HEK293 (cell line): ENCODE measurements around the gene NCKAP5L.
A peak's percentile ranks its signal among the peaks of the same experiment; 100 is the strongest.

Source experiments
- CTCF ChIA-PET: fragments of 350-600 bp; formaldehyde crosslinking; extraction: SDS; loops from one replicate; lab custom pipeline; 2021; ENCODE audit warnings: antibody characterized with exemption; lab: Yijun Ruan, JAX
- POLR2A ChIA-PET: fragments of 300-600 bp; formaldehyde crosslinking; extraction: SDS; loops from one replicate; lab custom pipeline; 2020; ENCODE audit warnings: antibody characterized with exemption, inconsistent platforms; lab: Yijun Ruan, JAX
- H3K27ac ChIP-seq: fragments of 200-500 bp; sonication (Bioruptor generic); 2 replicates; pipeline ENCODE4 v1.5.1; 2014; ENCODE audit warnings: low read depth, low read length, control low read depth, inconsistent platforms; ENCODE audit errors: extremely low read depth
- H3K36me3 ChIP-seq, 2 experiments: fragments of 200-500 bp in 1 of 2; sonication (Bioruptor generic) in 1 of 2; 1 replicate in 1 of 2; 2 replicates in 1 of 2; pipeline ENCODE4 v1.5.1; 2014 to 2017; ENCODE audit warnings: inconsistent platforms in 2 of 2, low read length in 2 of 2; ENCODE audit not compliant: control insufficient read depth in 2 of 2, insufficient read depth in 1 of 2
- H3K4me1 ChIP-seq: fragments of 200-500 bp; sonication (Bioruptor generic); 2 replicates; pipeline ENCODE4 v1.5.1; 2014; ENCODE audit warnings: mild to moderate bottlenecking, low read length, inconsistent platforms; ENCODE audit not compliant: control insufficient read depth, insufficient read depth
- H3K4me3 ChIP-seq: 2 replicates; pipeline ENCODE4 v1.5.1; 2011; ENCODE audit warnings: low read depth, mild to moderate bottlenecking, control low read depth, low read length, moderate library complexity
- H3K9me3 ChIP-seq: fragments of 200-500 bp; sonication (Bioruptor generic); 2 replicates; pipeline ENCODE4 v1.5.1; 2014; ENCODE audit warnings: low read depth, low read length, inconsistent platforms; ENCODE audit not compliant: control insufficient read depth, insufficient read depth
- BCL11A ChIP-seq: fragments of 450-650 bp; formaldehyde crosslinking; IDR thresholded peaks from 2 replicates; pipeline ENCODE4 v1.5.1; 2016; ENCODE audit warnings: low read depth, missing biosample characterization, missing genetic modification characterization
- MEIS1 ChIP-seq: sonication (generic); formaldehyde crosslinking; IDR thresholded peaks from 2 replicates; pipeline ENCODE4 v1.8.1; 2022; ENCODE audit warnings: missing genetic modification reagents, mild to moderate bottlenecking, borderline replicate concordance
- MYNN ChIP-seq: fragments of 450-650 bp; formaldehyde crosslinking; IDR thresholded peaks from 2 replicates; pipeline ENCODE4 v1.5.1; 2016; ENCODE audit warnings: missing biosample characterization, missing genetic modification characterization, borderline replicate concordance
- OVOL3 ChIP-seq: fragments of 450-650 bp; formaldehyde crosslinking; IDR thresholded peaks from 2 replicates; pipeline ENCODE4 v1.5.1; 2016; ENCODE audit warnings: missing biosample characterization, missing genetic modification characterization
- PRDM10 ChIP-seq: fragments of 450-650 bp; formaldehyde crosslinking; IDR thresholded peaks from 2 replicates; pipeline ENCODE4 v1.5.1; 2016; ENCODE audit warnings: missing biosample characterization, missing genetic modification characterization
- SP3 ChIP-seq: fragments of 450-650 bp; formaldehyde crosslinking; IDR thresholded peaks from 2 replicates; pipeline ENCODE4 v1.5.1; 2016; ENCODE audit warnings: missing biosample characterization, missing genetic modification characterization
- WT1 ChIP-seq: fragments of 450-650 bp; formaldehyde crosslinking; IDR thresholded peaks from 2 replicates; pipeline ENCODE4 v1.5.1; 2016; ENCODE audit warnings: missing biosample characterization, missing genetic modification characterization
- ZBTB48 ChIP-seq: fragments of 450-650 bp; formaldehyde crosslinking; IDR thresholded peaks from 2 replicates; pipeline ENCODE4 v1.5.1; 2016; ENCODE audit warnings: missing biosample characterization, missing genetic modification characterization
- ZBTB6 ChIP-seq: fragments of 450-650 bp; formaldehyde crosslinking; IDR thresholded peaks from 2 replicates; pipeline ENCODE4 v1.5.1; 2017; ENCODE audit warnings: missing biosample characterization, missing genetic modification characterization
- ZNF18 ChIP-seq: fragments of 450-650 bp; formaldehyde crosslinking; IDR thresholded peaks from 2 replicates; pipeline ENCODE4 v1.5.1; 2016; ENCODE audit warnings: missing biosample characterization, missing genetic modification characterization
- ZNF239 ChIP-seq: fragments of 450-650 bp; formaldehyde crosslinking; IDR thresholded peaks from 2 replicates; pipeline ENCODE4 v1.5.1; 2016; ENCODE audit warnings: missing biosample characterization, missing genetic modification characterization
- ZNF311 ChIP-seq: fragments of 450-650 bp; formaldehyde crosslinking; IDR thresholded peaks from 2 replicates; pipeline ENCODE4 v1.5.1; 2017; ENCODE audit warnings: missing biosample characterization, missing genetic modification characterization, borderline replicate concordance
- ZNF404 ChIP-seq: fragments of 450-650 bp; formaldehyde crosslinking; IDR thresholded peaks from 2 replicates; pipeline ENCODE4 v1.5.1; 2017; ENCODE audit warnings: missing biosample characterization, missing genetic modification characterization
- ZNF449 ChIP-seq: fragments of 450-650 bp; formaldehyde crosslinking; IDR thresholded peaks from 2 replicates; pipeline ENCODE4 v1.5.1; 2017; ENCODE audit warnings: missing biosample characterization, mild to moderate bottlenecking, missing genetic modification characterization, moderate library complexity
- ZNF600 ChIP-seq: fragments of 450-650 bp; formaldehyde crosslinking; IDR thresholded peaks from 2 replicates; pipeline ENCODE4 v1.5.1; 2016; ENCODE audit warnings: missing biosample characterization, missing genetic modification characterization
- ZNF664 ChIP-seq: fragments of 450-650 bp; formaldehyde crosslinking; IDR thresholded peaks from 2 replicates; pipeline ENCODE4 v1.5.1; 2016; ENCODE audit warnings: missing biosample characterization, missing genetic modification characterization
- ZNF747 ChIP-seq: fragments of 450-650 bp; formaldehyde crosslinking; IDR thresholded peaks from 2 replicates; pipeline ENCODE4 v1.5.1; 2016; ENCODE audit warnings: missing biosample characterization, missing genetic modification characterization

The NCKAP5L gene

GRCh38 chr12:49767333-49767732, 60.9 kb downstream of the NCKAP5L start:
- Histone ChIP-seq H3K9me3 (no peaks in the 10 kb centered on the region), H3K4me1 (no peaks in the 10 kb centered on the region), H3K27ac (no peak overlapping the region), H3K36me3 (peaks cover 5 to 29% of the 10 kb centered on the region in 2 experiments)
- POLR2A ChIA-PET = interaction anchor here (3.5 kb wide), 1 partner anchor 26 kb away, joined by 11 read pairs; the partner anchor contains the start of gene TMBIM6
- TF ChIP-seq OVOL3 (tag by site-specific recombination) = no peak
- no peak for TF ChIP-seq ZNF664
- no peak for TF ChIP-seq WT1
- no peak for TF ChIP-seq MEIS1 (CRISPR knock-in tag)
- 0 out of 2 replicates have a peak, but pooled peaks have one; percentile 27 for TF ChIP-seq ZNF600 (tag by site-specific recombination)
- TF ChIP-seq PRDM10 (tag by site-specific recombination) = no peak
- TF ChIP-seq, all 188 proteins: peak for 1
- no peak overlapping the region for H3K4me3 ChIP-seq
- CTCF ChIA-PET = interaction anchor here (0.6 to 3.6 kb wide), 5 partner anchors 10 to 395 kb away, joined by 3 to 16 read pairs (median 6); partner anchors contain the start of gene TMBIM6

- Histone ChIP-seq H3K4me3 (no peak overlapping the region), H3K36me3 (peaks cover 14 to 41% of the 10 kb centered on the region in 2 experiments), H3K27ac (no peak overlapping the region), H3K4me1 (no peaks in the 10 kb centered on the region), H3K9me3 (no peaks in the 10 kb centered on the region)
- POLR2A ChIA-PET = interaction anchor here (1.0 to 3.5 kb wide), 2 partner anchors 25 to 55 kb away, joined by 5 to 11 read pairs; partner anchors contain the start of gene TMBIM6
- TF ChIP-seq ZBTB48 (tag by site-specific recombination) (no peak), BCL11A (no peak), ZNF18 (tag by site-specific recombination) (no peak), ZNF404 (tag by site-specific recombination) (no peak), ZBTB6 (tag by site-specific recombination) (no peak), MYNN (tag by site-specific recombination) (no peak), ZNF239 (tag by site-specific recombination) (no peak), ZNF449 (tag by site-specific recombination) (no peak), PRDM10 (tag by site-specific recombination) (no peak), ZNF311 (tag by site-specific recombination) (no peak), SP3 (no peak), ZNF747 (tag by site-specific recombination) (no peak)
- CTCF ChIA-PET = interaction anchor here (0.6 to 2.4 kb wide), 3 partner anchors 12 to 25 kb away, joined by 4 to 20 read pairs (median 6); partner anchors contain the start of gene TMBIM6
These were observed 62.1 kb downstream of the NCKAP5L start for GRCh38 chr12:49766115-49766455.
